Astrocyte of the cerebellum (primary cell): ENCODE results near the gene YTHDF1.

ENCODE experiments used
- DNase-seq: peaks from one replicate; pipeline ENCODE4 v3.0.0-alpha.2; 2011; ENCODE audit warnings: low read depth
- H3K4me3 ChIP-seq: 2 replicates; pipeline ENCODE4 v1.5.1; 2011; ENCODE audit warnings: mild to moderate bottlenecking, low read depth, low read length, moderate library complexity
- CTCF ChIP-seq: IDR thresholded peaks from 2 replicates; pipeline ENCODE4 v1.5.1; 2012; ENCODE audit warnings: low read length, low read depth, moderate library complexity, mild to moderate bottlenecking; ENCODE audit errors: missing control alignments
- in situ Hi-C: cut with HindIII; loops from 2 replicates; pipeline ENCODE4 v1.10.0; 2017; ENCODE audit warnings: low sequenced_read_pairs

The YTHDF1 gene

GRCh38 chr20:63212792-63213191 lies 3.1 kb downstream of the YTHDF1 start:
- DNase-seq, result no peak
- no peak overlapping the region for H3K4me3 ChIP-seq
- in situ Hi-C loops, result loop anchor here (25.0 kb wide), 1 partner anchor 125 kb away; no protein-coding TSS in a partner anchor

DNA sequence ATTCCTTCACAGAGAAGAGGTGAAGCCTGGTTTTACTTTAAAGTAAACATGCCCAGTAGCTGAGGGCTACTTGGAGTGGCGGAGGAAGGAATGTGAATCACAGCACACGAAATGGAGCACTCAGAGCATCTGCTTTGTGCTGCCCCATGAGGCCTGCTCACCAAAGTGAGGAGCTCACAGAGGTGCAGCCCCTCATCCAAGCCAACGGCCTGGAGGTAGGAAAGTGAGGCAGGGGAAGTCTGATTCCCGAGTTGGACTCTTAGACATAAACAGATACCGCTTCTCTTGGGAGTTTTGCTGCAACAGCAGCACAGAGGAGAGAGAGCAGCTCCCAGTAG lies 3.6 kb downstream of the YTHDF1 start:
- no peak overlapping the region for H3K4me3 ChIP-seq
- in situ Hi-C loops, result loop anchor here (25.0 kb wide), 1 partner anchor 125 kb away; no protein-coding TSS in a partner anchor
- TF ChIP-seq CTCF, result no peak
- DNase-seq, result no peak

More at GRCh38 chr20:63212792-63213191, 3.1 kb downstream of the YTHDF1 start:
- TF ChIP-seq CTCF, result no peak

- no peak overlapping the region for H3K4me3 ChIP-seq
- in situ Hi-C loops, result loop anchor here (25.0 kb wide), 1 partner anchor 123 kb away; no protein-coding TSS in a partner anchor
- no peak for TF ChIP-seq CTCF
- DNase-seq, result no peak
Measured at GRCh38 chr20:63210011-63210605, 5.8 kb downstream of the YTHDF1 start.

DNA sequence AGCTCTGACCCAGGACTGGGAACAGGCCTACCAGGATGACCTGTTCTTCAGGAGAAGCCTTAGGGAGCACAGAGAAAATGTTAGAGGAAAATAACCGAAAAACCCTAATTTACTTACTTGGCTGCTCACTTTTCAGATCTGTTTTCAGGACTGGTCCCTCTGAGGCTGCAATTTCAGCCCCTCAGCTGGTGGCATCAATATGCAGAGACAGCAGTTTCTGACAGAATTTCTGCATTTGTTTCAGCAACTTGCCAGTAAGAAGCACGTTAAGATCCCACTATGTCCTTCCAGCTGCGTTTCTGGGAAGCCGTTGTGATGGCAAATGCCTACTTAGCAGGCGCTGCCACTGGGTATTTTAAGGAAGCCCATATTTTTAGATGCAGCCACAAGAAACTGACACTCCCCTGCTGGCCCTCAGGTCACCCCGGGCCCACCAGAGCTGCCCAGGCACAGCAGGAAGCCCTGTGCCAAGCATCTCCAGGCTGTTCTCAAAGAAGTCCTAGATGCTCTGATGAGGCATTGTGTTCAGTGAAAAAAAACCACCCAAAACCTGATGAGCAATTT lies 7.5 kb downstream of the YTHDF1 start:
- in situ Hi-C loops, result loop anchor here (10.0 to 25.0 kb wide), 2 partner anchors 121 to 186 kb away; no protein-coding TSS in a partner anchor
- TF ChIP-seq CTCF, result no peak
- no peak overlapping the region for H3K4me3 ChIP-seq
- DNase-seq, result no peak

DNA sequence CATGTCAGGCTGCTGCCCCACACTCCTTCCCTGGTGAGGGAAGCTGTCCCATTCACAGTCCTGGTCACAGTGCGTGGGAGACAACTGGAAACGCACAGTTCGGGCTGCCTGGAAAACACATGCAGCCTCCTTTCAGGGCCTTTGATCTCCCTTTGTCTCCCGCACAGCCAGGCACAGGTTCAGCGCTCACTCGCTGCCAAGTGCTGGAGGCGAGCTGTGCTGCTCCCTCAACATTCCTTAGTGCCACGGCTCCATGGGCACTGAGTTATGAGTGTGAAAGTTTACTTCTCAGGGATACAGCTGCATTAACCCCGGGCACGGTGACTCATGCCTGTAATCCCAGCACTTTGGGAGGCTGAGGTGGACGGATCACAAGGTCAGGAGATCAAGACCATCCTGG lies 9.1 kb downstream of the YTHDF1 start:
- in situ Hi-C loops, result loop anchor here (10.0 to 25.0 kb wide), 2 partner anchors 120 to 188 kb away; no protein-coding TSS in a partner anchor
- no peak overlapping the region for H3K4me3 ChIP-seq
- TF ChIP-seq CTCF, result no peak
- peak; percentile 12 for DNase-seq

GRCh38 chr20:63205896-63206295 lies 10.0 kb downstream of the YTHDF1 start:
- H3K4me3 ChIP-seq, result no peak overlapping the region
- DNase-seq, result no peak
- TF ChIP-seq CTCF, result no peak
- in situ Hi-C loops, result loop anchor here (10.0 to 25.0 kb wide), 2 partner anchors 119 to 189 kb away; no protein-coding TSS in a partner anchor
